ENCODE results near the gene ASCL1. TPM values are rescaled to one million over a fixed set of nuclear protein-coding genes. Genes with fewer than 3 reads are reported as not detected.
A peak's percentile ranks its signal among the peaks of the same experiment; 100 is the strongest.

ASCL1 gene
- total and polyA plus RNA-seq, 10 donors = 0.02 TPM; not detected in 9

GRCh38 chr12:102946042-102946441, 11.4 kb upstream of the ASCL1 start:
- DNase-seq = no peak
- H3K4me1 ChIP-seq = peaks cover 0 to 15% (median 11%) of the 10 kb centered on the region in 6 donors
- H3K27me3 ChIP-seq (replicated peaks in 1 of 7) = peaks cover 0 to 40% (median 30%) of the 10 kb centered on the region in 7 donors
- no peak overlapping the region for H3K4me3 ChIP-seq
- intact Hi-C loops (cut with DNase I; ENCODE audit: low total_unique reads) = no loop called here
- H3K27ac ChIP-seq = no peak overlapping the region
- TF ChIP-seq POLR2AphosphoS5 (IDR thresholded peaks at IDR 0.05) = no peak
- no peak for TF ChIP-seq CTCF (IDR thresholded peaks at IDR 0.05 in 8 of 11, conservative IDR thresholded peaks at IDR 0.05 in 3 of 11)
- no peak for TF ChIP-seq POLR2A (IDR thresholded peaks at IDR 0.05)
- H3K36me3 ChIP-seq = no peaks in the 10 kb centered on the region
- peaks cover 0 to 6% (median 1%) of the 10 kb centered on the region in 8 donors for H3K9me3 ChIP-seq
- WGBS, 5 donors = 58 to 86% (median 77%) methylated on average over 1 to 2 of the region's 2 CpGs

GRCh38 chr12:102948941-102949352, 8.5 kb upstream of the ASCL1 start:
- TF ChIP-seq POLR2AphosphoS5 (IDR thresholded peaks at IDR 0.05) (no peak), CTCF (IDR thresholded peaks at IDR 0.05 in 8 of 11, conservative IDR thresholded peaks at IDR 0.05 in 3 of 11) (peak; percentile 61 to 90 (median 81))
- no peaks in the 10 kb centered on the region for H3K9me3 ChIP-seq
- intact Hi-C loops (cut with DNase I; ENCODE audit: low total_unique reads) = loop anchor here (2.0 kb wide), 1 partner anchor 598 kb away; no protein-coding TSS in a partner anchor
- H3K27me3 ChIP-seq (replicated peaks in 1 of 7) = peaks cover 0 to 69% (median 40%) of the 10 kb centered on the region in 7 donors
- H3K36me3 ChIP-seq = no peaks in the 10 kb centered on the region
- 1 to 4% (median 3%) methylated on average over 9 to 11 of the region's 11 CpGs for WGBS, 5 donors
- H3K4me1 ChIP-seq = peaks cover 0 to 19% (median 13%) of the 10 kb centered on the region in 6 donors
- H3K4me3 ChIP-seq = no peak overlapping the region
- no peak for DNase-seq
- H3K27ac ChIP-seq = no peak overlapping the region

GRCh38 chr12:102950107-102950949, 7.1 kb upstream of the ASCL1 start:
- TF ChIP-seq CTCF (IDR thresholded peaks at IDR 0.05 in 8 of 11, conservative IDR thresholded peaks at IDR 0.05 in 3 of 11) (no peak), POLR2A (IDR thresholded peaks at IDR 0.05) (no peak), POLR2AphosphoS5 (IDR thresholded peaks at IDR 0.05) (no peak)
- H3K9me3 ChIP-seq = no peaks in the 10 kb centered on the region
- no peaks in the 10 kb centered on the region for H3K36me3 ChIP-seq
- WGBS, 5 donors = 2 to 15% (median 6%) methylated on average over 33 to 37 of the region's 37 CpGs
- intact Hi-C loops (cut with DNase I; ENCODE audit: low total_unique reads) = no loop called here
- no peak for DNase-seq
- H3K4me3 ChIP-seq = peak overlapping the region in 1 of 8 donors; percentile 35
- peaks cover 0 to 19% (median 13%) of the 10 kb centered on the region in 6 donors for H3K4me1 ChIP-seq
- peaks cover 0 to 78% (median 54%) of the 10 kb centered on the region in 7 donors for H3K27me3 ChIP-seq (replicated peaks in 1 of 7)
- H3K27ac ChIP-seq = no peak overlapping the region

GRCh38 chr12:102950950-102951619, 6.4 kb upstream of the ASCL1 start:
- Histone ChIP-seq H3K36me3 (no peaks in the 10 kb centered on the region), H3K27me3 (replicated peaks in 1 of 7) (peaks cover 0 to 86% (median 61%) of the 10 kb centered on the region in 7 donors), H3K4me1 (peaks cover 0 to 21% (median 14%) of the 10 kb centered on the region in 6 donors), H3K4me3 (peak overlapping the region in 1 of 8 donors; percentile 35), H3K27ac (no peak overlapping the region), H3K9me3 (no peaks in the 10 kb centered on the region)
- TF ChIP-seq CTCF (IDR thresholded peaks at IDR 0.05 in 8 of 11, conservative IDR thresholded peaks at IDR 0.05 in 3 of 11) (no peak), POLR2A (IDR thresholded peaks at IDR 0.05) (no peak), POLR2AphosphoS5 (IDR thresholded peaks at IDR 0.05) (no peak)
- no peak for DNase-seq
- intact Hi-C loops (cut with DNase I; ENCODE audit: low total_unique reads) = no loop called here
- 5 to 11% (median 6%) methylated on average over 17 to 21 of the region's 21 CpGs for WGBS, 5 donors
